Stomach smooth muscle (tissue), 2 donors: ENCODE results near the gene CLOCK.

Experiments used
- H3K27ac ChIP-seq: one replicate; pipeline ENCODE4 v1.7.0; 2013; ENCODE audit warnings: mild to moderate bottlenecking, low read length, inconsistent platforms
- H3K27me3 ChIP-seq, 2 donors: one replicate each; pipeline ENCODE4 v1.7.0; 2013; ENCODE audit warnings: low read length in 2 of 2; ENCODE audit not compliant: insufficient read depth in 2 of 2, control insufficient read depth in 1 of 2
- H3K36me3 ChIP-seq, 2 donors: one replicate each; pipeline ENCODE4 v1.7.0; 2013; ENCODE audit warnings: low read length in 2 of 2; ENCODE audit not compliant: control insufficient read depth in 2 of 2, insufficient read depth in 2 of 2
- H3K4me1 ChIP-seq: one replicate; pipeline ENCODE4 v1.7.0; 2013; ENCODE audit warnings: low read length; ENCODE audit not compliant: control insufficient read depth, insufficient read depth
- H3K4me3 ChIP-seq, 2 donors: one replicate each; pipeline ENCODE4 v1.7.0; 2013; ENCODE audit warnings: low read length in 2 of 2
- H3K9ac ChIP-seq, 2 donors: one replicate each; pipeline ENCODE4 v1.7.0; 2013; ENCODE audit warnings: low read length in 2 of 2, mild to moderate bottlenecking in 1 of 2
- H3K9me3 ChIP-seq, 2 donors: one replicate each; pipeline ENCODE4 v1.7.0; 2013; ENCODE audit warnings: low read length in 2 of 2; ENCODE audit not compliant: control insufficient read depth in 2 of 2
- donor health status: healthy.
- donor health status: Pancreatic carcinoma.

Gene CLOCK

DNA sequence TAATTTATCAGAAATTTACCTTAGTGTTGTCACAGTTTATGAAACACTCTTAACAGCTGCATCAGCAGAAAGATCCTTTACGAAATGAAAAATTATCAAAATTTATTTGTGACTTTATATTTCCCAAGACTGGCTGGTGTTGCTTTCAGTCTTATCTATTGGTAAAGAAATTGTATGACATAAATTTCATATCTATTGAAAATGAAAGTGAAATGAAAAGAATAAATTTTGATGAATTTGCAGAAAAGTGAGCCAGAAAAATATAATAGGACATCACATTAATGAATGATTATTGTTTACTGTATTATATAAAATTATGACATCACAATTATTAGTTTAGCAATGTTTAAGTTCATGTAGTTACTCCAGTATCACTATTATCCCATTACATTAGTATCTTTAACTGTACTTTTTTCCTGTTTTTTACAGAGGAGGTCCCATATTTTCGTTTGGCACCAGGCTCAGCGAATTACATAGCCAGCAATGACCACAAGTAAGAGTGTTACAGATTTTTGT is 164.2 kb downstream of the CLOCK start:
- Histone ChIP-seq H3K9ac (no peak overlapping the region), H3K4me3 (no peak overlapping the region), H3K9me3 (no peaks in the 10 kb centered on the region), H3K4me1 (no peaks in the 10 kb centered on the region), H3K36me3 (no peaks in the 10 kb centered on the region), H3K27me3 (no peaks in the 10 kb centered on the region), H3K27ac (no peak overlapping the region)

GRCh38 chr4:55381502-55381901 is 165.2 kb downstream of the CLOCK start:
- no peaks in the 10 kb centered on the region for H3K27me3 ChIP-seq

DNA sequence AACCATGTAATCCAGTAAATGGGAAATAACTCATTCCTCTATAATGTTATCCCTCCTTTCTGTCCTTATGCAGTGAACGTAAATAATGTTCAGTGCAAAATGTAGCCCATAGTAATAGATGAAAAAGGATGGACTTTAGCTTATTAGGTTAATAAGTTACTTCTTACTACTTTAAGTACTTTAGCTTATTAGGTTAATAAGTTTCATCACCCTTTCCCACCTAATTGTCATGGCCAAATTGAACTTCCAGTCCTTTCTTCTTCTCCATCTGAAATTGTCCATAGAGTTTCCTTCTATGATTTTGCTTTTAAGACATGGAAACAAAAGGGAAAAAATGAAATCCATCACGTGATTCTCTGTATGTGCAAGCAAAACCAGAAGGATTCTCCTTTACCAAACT is 166.1 kb downstream of the CLOCK start:
- H3K4me3 ChIP-seq = no peak overlapping the region
- H3K9me3 ChIP-seq = no peaks in the 10 kb centered on the region
- H3K27me3 ChIP-seq = no peaks in the 10 kb centered on the region
- H3K27ac ChIP-seq = no peak overlapping the region
- no peaks in the 10 kb centered on the region for H3K4me1 ChIP-seq
- H3K9ac ChIP-seq = no peak overlapping the region
- no peaks in the 10 kb centered on the region for H3K36me3 ChIP-seq

More at GRCh38 chr4:55381502-55381901, 165.2 kb downstream of the CLOCK start:
- no peaks in the 10 kb centered on the region for H3K4me1 ChIP-seq
- H3K36me3 ChIP-seq = no peaks in the 10 kb centered on the region
- no peak overlapping the region for H3K4me3 ChIP-seq
- H3K27ac ChIP-seq = no peak overlapping the region
- H3K9ac ChIP-seq = no peak overlapping the region
- H3K9me3 ChIP-seq = no peaks in the 10 kb centered on the region

DNA sequence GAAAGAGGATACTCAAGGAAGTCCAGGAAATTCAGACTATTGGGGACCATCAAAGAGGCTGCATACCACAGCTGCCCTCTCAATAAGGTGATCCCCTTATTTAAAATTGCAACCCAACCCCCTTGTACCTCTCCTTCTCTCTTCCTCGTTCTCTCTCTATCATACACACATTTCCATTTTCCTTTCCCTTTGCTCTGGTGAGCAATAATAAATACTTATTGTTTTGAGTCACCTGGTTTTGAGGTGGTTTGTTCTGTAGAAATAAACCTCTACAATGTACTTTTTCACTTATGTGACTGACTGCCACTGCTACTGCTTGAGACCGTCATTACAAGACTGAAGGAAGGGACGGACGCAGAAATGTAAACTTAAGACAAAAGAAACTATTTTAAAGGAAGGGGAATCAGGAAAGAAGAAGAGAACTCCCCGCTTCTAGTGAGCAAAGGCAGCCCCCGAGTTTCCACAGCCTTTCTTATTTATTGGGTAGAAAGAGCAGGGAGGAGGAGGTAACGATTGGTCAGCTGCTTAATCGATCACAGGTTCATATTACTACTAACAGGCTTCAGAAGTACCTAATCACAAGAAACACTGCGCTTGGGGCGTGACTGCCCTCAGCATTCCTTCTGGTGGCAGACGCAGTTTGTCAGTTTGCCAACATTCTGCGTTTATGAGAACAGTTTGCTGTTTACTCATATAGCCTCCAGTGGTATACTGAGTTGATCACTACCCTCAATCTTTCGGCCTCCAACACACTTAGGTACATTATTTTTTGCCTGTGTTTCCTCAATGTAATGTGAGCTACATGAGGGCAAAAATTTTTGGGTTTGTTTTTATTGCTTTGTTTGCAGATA is 167.9 kb downstream of the CLOCK start:
- Histone ChIP-seq H3K27ac (no peak overlapping the region), H3K4me1 (no peaks in the 10 kb centered on the region), H3K36me3 (no peaks in the 10 kb centered on the region), H3K9ac (no peak overlapping the region), H3K4me3 (no peak overlapping the region), H3K27me3 (no peaks in the 10 kb centered on the region), H3K9me3 (no peaks in the 10 kb centered on the region)
